GM20431 (cell line): ENCODE data around the gene ATP5MC3.
"Not testable (repeated sequence)": the region's sequence is repeated elsewhere in the genome, so short reads cannot be mapped to it uniquely, and the experiment has no call there.

ENCODE experiments used
- in situ Hi-C: fragments of 300-500 bp; cut with MseI, MboI; formaldehyde crosslinking; loops from one replicate; pipeline ENCODE4 v1.15.0; 2020; ENCODE audit warnings: low sequenced_read_pairs; ENCODE audit not compliant: unreplicated experiment

Gene ATP5MC3

DNA sequence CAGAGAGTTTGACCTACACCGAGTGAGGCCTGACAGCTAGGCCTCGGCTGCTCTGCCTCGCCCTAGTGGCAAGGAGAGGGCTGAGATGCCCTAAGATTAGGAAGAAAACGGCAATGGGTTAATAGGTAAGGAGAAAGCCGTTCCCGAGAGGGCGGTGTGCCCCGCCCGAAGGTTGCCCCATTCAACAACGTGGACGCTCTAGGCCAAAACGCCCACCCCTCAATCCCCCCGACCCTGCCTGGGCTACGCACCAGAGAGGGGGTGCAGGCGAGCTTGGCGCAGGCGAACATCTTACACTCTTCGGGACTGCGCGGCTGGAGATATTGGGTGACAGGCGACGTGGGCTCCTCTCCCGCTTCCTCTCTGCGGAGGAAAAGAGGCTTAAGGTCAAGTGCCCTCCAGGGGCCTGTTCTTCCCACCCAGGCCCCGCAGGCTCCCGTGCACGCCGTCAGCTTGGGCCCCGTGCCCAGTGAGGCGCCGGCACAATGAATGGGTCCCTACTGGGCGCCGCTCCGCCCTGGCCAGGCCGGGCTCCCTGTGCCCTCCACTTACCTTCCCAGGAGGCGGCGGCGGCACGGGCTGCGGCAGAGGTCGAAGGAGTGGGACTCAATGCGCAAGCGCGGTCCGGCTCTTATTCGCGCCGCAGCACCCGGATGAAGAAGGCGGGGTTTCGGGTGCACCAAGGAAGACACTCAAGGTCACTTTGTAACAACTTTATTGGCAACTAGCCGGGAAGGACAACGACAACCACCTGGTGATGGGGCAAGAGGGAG lies at the start of gene ATP5MC3:
Gene ATP5MC3 (minus strand): TSS at position 607 of the 773 bp plus-strand sequence. CDS start 317 bp downstream, at position 290.
- in situ Hi-C loops, result no loop called here

DNA sequence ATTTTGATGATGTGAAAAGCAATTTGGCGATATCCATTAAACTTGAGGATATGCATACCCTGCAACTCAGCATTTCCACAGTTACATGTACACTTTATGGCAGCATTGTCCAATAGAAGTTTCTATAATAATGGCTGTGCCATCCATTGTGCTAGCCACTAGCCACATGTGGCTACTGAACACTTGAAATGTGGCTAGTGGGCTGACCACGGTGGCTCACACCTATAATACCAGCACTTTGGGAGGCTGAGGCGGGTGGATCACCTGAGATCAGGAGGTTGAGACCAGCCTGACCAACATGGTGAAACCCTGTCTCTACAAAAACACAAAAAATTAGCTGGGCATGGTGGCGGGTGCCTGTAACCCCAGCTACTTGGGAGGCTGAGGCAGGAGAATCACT lies 47.1 kb upstream of the ATP5MC3 start:
- in situ Hi-C loops, result not testable (repeated sequence)

DNA sequence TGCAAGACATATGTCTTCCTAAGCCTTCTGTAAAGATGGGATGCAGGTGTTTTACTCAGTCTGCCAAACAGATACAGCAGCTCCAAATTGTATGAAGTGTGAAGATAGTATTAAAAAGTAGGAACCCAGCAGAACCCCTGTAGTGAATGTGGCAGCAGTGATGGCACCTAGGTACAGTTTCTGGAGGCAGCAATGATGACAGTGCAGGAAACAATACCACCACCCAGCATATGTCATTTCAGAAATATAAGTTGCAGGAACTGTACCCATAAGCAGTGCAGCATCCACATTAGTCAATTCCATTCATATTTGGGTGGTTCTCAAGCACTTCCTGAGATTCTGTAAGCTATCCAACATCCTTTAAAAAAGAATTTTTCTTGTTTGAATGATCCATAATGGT lies 46.7 kb upstream of the ATP5MC3 start:
- in situ Hi-C loops, result no loop called here

DNA sequence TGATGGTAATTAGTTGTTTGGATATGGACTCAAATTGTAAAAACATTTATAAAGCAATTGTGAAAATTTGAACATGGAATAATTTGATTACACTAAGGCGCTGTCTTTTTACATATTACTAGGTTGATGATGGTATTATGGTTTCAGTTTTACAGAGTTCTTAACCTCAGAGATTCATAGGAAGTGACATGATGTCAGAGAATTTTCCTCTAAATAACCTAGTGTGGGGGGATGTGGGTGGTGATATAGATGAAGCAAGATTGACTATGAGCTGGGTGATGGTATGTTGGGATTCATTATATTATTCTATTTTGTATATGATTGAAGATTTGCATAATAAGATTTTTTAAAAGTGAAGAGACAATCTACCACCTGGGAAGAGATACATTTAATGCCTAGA lies 45.9 kb upstream of the ATP5MC3 start:
- in situ Hi-C loops, result no loop called here

DNA sequence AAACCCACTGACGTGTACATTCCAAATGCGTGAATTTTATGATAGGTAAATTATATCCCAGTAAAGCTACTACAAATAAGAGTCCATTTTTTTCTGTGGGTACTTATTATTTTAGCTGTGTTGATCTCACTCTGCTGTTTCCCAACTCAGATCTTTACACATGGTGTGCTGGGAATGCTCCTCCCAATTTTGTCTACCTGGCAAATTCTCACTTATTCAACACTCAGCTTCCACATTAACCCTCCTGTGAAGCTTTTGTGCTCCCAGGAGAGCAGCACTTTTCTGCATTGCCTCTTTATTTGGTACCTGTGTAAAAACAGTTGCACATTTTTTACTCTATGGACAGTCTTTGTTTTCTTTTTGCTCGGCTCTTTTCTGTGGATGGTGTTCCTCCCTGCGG lies 38.6 kb upstream of the ATP5MC3 start:
- in situ Hi-C loops, result no loop called here

DNA sequence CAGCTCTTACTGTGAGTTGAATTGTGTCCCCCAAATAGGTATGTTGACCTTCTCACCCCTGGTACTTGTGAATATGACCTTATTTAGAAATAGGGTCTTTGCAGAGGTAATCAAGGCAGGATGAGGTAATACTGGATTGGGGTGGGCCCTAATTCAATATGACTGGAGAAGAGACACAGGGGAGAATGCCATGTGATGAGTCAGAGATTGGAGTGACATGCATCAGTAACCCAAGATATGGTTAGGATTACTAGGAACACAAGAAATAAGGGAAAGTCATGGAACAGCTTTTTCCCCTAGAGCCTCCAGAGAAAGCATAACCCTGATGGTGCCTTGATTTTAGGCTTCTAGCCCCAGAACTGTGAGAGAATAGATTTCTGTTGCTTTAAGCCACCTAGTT lies 37.0 kb upstream of the ATP5MC3 start:
- in situ Hi-C loops, result no loop called here

DNA sequence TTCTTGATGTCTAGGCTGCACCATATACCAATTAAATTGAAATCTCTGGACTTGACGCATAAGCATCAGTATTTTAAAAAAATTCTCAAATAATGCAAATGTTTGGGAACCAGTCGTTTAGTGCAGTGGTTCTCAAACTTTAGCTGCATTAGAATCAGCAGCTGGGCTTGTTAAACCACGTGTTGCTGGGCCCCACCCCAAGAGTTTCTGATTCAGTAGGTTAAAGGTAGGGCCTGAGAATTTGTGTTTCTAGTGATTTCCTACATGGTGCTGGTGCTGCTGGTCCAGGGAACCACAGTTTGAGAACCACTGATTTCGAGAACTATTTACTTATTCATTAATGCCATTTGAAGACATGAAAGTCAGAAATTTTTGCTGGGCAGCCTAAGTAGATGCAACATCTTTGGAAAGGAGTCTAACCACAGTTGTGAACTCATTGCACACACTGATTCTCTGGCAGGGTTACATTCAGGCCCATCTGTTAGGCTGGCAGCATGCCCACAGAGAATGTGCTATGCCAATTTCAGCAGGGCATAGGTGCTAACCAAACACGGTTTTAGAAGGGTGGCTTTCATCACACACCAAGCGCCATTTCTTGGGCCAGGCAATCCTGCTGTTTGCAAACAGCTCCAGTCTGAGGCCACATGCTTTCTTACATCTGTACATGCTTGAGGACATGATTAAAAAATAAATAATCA lies 26.4 kb upstream of the ATP5MC3 start:
- in situ Hi-C loops, result no loop called here

DNA sequence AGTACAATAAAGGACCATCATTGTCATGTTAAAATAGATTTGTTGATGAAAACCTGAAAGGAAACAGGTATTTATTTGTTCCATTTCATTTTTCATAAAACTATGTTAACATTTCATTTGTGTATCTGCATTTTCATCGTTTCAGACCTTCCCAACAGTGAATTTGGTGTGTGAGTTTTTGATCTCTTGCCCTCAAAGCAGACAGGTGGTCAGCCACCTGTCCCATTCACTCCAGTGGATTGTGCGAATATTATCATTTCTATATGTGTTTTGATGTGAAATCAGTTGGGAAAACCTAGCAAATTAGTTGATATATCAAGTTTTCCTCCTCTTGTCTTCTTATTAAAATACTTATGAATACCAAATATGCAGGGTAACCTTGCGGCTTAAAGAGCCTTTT lies 25.4 kb upstream of the ATP5MC3 start:
- in situ Hi-C loops, result no loop called here

DNA sequence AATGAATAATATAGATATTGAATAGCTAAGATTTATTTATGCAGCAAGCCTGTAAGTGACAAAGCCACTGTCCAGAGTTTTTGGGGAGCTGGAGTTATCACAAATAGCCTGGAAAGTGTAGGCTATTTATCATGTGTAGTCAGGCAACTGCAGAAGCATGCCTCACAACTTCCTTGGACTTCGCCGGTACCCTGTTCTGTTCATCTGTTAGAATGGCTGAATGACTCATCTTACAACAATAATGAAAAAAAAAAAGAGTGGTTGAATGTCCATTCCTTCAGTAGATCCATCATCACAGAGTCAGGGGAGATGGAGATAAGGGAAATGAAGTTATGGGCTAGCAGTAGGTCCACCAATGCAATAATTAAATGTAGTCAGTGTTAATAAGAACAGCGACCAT lies 24.0 kb upstream of the ATP5MC3 start:
- in situ Hi-C loops, result no loop called here

DNA sequence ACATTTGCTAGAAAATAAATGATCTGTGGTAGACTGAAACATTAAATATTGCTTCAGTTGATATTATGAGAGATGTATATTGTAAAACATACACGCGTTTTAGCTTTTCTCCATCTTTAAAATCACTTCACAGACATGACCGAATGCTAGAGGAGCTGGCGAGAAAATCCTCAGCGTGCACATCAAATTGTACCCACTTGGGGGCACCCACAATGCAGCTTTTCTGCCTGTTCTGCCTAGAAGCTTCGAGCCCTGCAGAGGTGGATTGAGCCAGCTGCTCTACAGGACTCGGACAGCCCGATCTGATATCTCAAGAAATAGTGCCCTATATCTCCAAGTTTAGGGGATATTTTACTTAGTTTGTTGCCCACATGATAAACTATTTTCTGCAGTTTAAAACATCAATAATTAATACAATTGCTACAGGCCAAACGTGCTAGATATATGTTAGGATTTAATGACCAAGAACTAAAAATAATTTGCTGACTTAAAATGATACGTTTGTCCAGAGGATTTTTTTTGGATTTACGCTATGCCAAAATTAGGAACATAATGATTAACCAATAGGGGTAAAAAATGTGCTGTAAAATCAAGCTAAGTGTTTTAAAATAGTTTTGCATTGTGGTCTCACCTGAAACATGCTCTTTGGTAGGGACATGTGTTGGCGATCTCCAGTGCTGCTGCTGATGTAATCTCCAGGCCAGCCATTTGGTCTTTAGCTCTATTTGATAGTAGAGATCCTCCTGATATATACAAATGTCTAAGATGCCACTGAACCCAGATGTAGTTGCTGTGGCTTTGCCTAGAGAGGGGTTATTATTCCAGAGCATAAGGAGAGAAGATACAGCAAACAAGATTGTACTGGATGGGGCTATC lies 22.3 kb upstream of the ATP5MC3 start:
- in situ Hi-C loops, result no loop called here

DNA sequence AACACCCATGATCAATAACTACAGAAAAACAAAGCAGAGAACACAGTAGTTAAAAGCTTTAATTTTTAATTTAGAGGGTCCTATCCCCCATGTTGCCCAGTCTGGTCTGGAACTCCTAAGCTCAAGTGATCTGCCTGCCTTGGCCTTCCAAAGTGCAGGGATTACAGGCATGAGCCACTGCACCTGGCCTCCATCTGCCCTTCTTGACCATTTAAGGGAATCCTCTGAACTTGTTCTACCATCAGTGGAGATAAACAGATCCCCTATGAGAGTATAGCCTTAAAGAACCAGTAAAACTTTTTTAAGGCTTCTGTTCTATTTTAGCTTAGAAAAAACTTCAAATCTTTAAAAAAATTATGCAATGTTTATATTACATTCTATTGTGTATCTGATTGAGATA lies 13.5 kb upstream of the ATP5MC3 start:
- in situ Hi-C loops, result no loop called here

DNA sequence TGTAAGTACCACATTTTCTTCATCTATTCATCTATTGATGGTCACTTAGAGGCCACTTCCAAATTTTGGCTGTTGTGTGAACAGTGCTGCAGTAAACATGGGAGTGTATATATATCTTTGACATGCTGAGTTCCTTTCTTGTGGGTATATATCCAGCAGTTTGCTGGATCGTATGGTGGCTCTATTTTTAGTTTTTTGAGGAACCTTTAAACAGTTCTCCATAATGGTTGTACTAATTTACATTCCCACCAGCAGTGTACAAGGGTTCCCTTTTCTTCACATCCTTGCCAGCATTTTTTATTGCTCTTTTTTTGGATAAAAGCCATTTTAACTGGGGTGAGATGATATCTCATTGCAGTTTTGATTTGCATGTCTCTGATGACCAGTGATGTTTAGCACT lies 7.3 kb upstream of the ATP5MC3 start:
- in situ Hi-C loops, result no loop called here

DNA sequence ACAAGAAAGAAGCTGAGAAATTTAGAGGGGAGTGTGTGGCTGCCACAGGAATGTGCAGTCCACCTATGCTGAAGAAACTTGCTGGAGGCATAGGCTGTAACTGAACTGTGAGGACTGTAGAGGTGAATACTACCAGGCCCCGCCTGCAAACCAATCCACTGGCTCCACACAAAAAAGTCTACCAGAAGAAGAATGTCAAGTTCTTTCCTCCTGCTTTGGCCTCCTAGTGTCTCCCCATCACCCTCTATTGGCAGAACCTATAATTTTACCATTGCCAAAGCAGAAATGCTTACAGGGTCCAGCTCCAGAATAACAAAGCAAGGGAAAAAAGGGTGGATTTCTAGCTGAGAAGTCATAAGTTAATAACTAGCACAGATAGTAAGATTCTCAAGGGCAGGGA lies 5.9 kb upstream of the ATP5MC3 start:
- in situ Hi-C loops, result no loop called here

DNA sequence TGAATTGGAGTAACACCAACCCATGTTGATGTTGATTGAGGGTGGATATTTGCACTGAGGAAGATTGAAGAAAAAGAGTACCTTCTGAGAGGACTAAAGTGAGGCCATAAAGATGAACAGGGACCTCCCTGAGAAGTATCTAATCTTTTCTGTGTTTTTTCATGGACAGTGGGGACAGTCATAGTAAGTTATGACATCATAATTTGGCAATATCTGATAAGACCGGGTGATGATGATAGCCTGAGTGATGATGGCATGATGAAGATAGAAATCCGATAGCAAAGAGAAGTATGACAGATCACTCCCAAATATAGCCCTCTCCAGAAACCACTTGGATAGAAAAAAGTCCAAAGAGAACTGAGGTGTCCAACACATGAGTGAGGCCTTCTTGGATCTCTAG lies 2.2 kb upstream of the ATP5MC3 start:
- in situ Hi-C loops, result no loop called here

DNA sequence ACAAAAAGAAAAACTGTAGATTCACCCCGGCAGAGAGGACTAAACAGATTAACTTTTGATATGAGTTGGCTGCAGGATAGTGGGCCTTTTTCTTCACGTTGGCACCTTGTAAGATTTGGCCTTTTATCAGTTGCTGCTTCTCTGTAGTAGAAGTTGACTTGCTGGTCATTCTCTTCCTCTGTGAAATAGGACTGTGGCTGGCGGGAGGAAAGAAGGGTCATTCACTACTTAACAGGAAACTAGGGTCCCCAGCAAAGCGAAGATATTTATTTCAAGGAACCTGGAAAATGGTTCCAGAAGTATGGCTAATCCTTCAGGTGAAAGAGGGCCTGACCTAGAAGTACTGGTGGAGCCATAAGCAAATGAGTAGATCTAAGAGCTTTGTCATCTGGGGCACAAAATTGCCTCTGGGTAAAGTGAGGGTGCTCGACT lies 383 bp upstream of the ATP5MC3 start:
- in situ Hi-C loops, result no loop called here

DNA sequence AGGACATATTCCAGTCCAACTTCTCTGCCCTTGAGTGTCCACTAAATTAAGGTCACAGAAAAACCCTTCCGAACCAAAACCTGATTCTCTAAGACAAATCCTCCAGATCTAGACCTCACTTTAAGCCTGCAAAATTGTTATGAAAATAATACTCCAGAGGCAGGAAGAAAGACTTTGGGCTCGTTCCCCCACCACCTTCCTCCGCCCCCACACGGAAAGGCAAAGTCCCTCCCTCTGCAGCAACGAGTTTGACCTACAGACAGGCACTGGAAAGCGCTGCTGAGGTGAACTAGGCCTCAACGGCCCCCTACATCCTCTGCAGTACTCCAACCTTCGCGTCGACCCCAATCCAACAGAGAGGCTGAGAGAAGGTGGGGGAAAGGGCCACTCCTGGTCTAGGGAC lies 808 bp downstream of the ATP5MC3 start:
- in situ Hi-C loops, result no loop called here

DNA sequence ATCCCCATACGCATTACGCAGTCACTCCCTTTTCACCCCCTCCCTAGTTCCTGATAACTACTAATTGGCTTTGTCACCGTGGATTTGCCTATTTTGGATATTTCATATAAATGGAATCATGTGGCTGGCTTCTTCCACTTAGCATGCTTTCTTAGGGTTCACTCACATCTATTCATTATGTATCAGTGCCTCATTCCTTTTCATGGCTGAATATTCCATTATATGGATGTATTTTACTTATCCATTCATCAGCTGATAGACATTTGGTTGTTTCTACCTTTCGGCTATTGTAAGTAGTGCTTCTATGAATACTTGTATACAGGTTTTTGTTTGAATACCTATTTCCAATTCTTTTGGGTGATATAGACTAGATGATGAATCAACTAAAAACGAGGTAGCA lies 4.9 kb downstream of the ATP5MC3 start:
- in situ Hi-C loops, result no loop called here

DNA sequence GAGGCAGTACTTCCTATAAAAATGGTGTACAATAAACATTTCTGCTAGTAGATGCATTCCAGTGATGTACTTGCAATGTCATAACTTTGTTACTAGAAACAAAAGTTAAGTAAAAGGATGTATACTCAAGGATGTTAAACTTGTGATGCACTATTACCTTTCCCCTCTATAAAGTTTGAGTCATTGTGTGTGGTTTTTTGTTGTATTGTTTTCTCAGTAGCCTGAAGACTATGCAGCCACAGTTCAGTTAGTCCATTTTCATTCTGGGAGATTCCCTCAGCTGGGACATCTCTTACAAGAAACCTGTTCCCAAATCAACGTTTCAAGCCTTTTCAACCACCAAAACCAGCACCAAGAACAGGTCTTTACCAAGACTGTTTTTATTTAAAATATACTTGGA lies 5.6 kb downstream of the ATP5MC3 start:
- in situ Hi-C loops, result no loop called here

DNA sequence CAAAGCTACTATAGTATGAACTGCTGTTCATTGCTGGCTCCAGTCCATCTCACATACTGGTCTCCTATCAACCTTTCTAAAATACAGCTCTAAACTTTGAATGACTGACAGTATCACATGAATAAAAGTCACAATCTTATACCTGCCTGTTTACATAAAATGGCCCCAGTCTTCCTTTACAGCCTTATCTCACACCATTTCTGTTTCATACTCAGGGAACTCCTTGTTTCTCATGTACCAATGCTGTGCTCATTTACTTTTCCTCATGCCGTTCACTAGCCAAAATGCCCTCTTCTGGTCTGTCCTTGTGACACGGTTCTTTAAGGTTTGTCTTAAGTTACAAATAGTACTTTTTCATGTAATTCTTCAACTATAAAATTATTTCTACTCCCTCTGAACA lies 6.2 kb downstream of the ATP5MC3 start:
- in situ Hi-C loops, result no loop called here

DNA sequence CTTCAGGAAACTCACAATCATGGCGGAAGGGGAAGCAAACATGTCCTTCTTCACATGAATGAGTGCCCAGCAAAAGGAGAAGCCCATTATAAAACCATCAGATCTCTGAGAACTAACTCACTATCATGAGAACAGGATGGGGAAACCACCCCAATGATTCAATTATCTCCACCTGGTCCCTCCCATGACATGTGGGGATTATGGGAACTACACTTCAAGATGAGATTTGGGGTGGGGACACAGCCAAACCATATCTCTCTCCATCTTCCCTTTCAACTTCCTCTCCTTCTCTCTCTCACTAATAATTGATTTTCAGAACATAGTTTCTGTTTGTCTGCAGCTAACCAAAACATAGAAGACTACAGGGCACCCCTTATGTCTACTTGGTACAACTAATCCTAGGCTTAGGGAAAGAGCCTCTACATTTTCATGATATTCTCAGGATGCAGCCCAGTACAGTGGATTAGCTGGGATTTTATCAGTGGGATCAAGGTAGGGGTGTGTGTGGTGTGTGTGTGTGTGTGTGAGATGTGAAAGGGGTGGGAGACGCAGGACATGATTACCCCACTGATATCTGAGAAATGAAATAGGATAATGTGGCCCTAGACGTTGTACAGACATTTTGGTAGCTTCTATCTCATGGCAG lies 10.7 kb downstream of the ATP5MC3 start:
- in situ Hi-C loops, result no loop called here
